Hepatocyte (in vitro differentiated cells): ENCODE measurements around the gene PCDHGC3. TPM values are rescaled to one million over a fixed set of nuclear protein-coding genes. Genes with fewer than 3 reads are reported as not detected.
A peak's percentile ranks its signal among the peaks of the same experiment; 100 is the strongest.

Experiments
- DNase-seq: peaks from one replicate; pipeline ENCODE4 v3.0.0-alpha.2; 2016; ENCODE audit warnings: low spot score
- H2AFZ ChIP-seq: fragments of 200-600 bp; sonication (generic); 2 replicates; pipeline ENCODE4 v1.6.0; 2016; ENCODE audit warnings: antibody characterized with exemption, mild to moderate bottlenecking
- H3K27ac ChIP-seq: fragments of 200-600 bp; sonication (generic); 2 replicates; pipeline ENCODE4 v1.5.1; 2016; ENCODE audit warnings: mild to moderate bottlenecking
- H3K27me3 ChIP-seq: fragments of 200-600 bp; sonication (generic); 2 replicates; pipeline ENCODE4 v1.6.1; 2016
- H3K36me3 ChIP-seq: fragments of 200-600 bp; sonication (generic); replicated peaks from 2 replicates; pipeline ENCODE4 v1.5.1; 2016; ENCODE audit warnings: low read depth; ENCODE audit not compliant: insufficient read depth
- H3K4me1 ChIP-seq: fragments of 200-600 bp; sonication (generic); 2 replicates; pipeline ENCODE4 v1.5.1; 2016; ENCODE audit warnings: mild to moderate bottlenecking, moderate library complexity; ENCODE audit not compliant: insufficient read depth
- H3K4me2 ChIP-seq: fragments of 200-600 bp; sonication (generic); 2 replicates; pipeline ENCODE4 v1.6.0; 2016
- H3K4me3 ChIP-seq: fragments of 200-600 bp; sonication (generic); 2 replicates; pipeline ENCODE4 v1.5.1; 2016; ENCODE audit warnings: mild to moderate bottlenecking
- H3K79me2 ChIP-seq: fragments of 200-600 bp; sonication (generic); 2 replicates; pipeline ENCODE4 v1.6.0; 2017; ENCODE audit warnings: mild to moderate bottlenecking
- H3K9me2 ChIP-seq: fragments of 200-600 bp; sonication (generic); replicated peaks from 2 replicates; pipeline ENCODE4 v1.6.0; 2017; ENCODE audit warnings: mild to moderate bottlenecking; ENCODE audit not compliant: insufficient read depth
- H3K9me3 ChIP-seq: fragments of 200-600 bp; sonication (generic); 2 replicates; pipeline ENCODE4 v1.5.1; 2016; ENCODE audit warnings: low read depth, mild to moderate bottlenecking
- H4K20me1 ChIP-seq: fragments of 200-600 bp; sonication (generic); 2 replicates; pipeline ENCODE4 v1.6.0; 2016; ENCODE audit warnings: mild to moderate bottlenecking; ENCODE audit not compliant: insufficient read depth, poor library complexity, severe bottlenecking
- CTCF ChIP-seq: fragments of 200-600 bp; sonication (generic); IDR thresholded peaks from 2 replicates; pipeline ENCODE4 v1.5.1; 2016; ENCODE audit warnings: antibody characterized with exemption, mild to moderate bottlenecking; ENCODE audit not compliant: poor library complexity
- EZH2 ChIP-seq: fragments of 200-600 bp; sonication (generic); IDR thresholded peaks from 2 replicates; pipeline ENCODE4 v1.6.1; 2016; ENCODE audit warnings: antibody characterized with exemption, mild to moderate bottlenecking, borderline replicate concordance
- EZH2phosphoT487 ChIP-seq: fragments of 200-600 bp; sonication (generic); IDR thresholded peaks from one replicate; pipeline ENCODE4 v1.6.1; 2018; ENCODE audit warnings: antibody characterized with exemption, mild to moderate bottlenecking, low read depth, moderate library complexity; ENCODE audit not compliant: unreplicated experiment, severe bottlenecking
- WGBS: methylation state at CpG from one replicate; pipeline ENCODE4 v1.1.6; 2016; ENCODE audit warnings: low lambda C conversion rate; ENCODE audit errors: missing lambda C conversion rate; 5-methylcytosine and 5-hydroxymethylcytosine counted together
- polyA plus RNA-seq: library from polyadenylated mRNA; unstranded; fragments of >200 nt; fragmentation: Nextera tagmentation; extraction: Ambion mirVana; gene quantifications from 2 replicates; pipeline ENCODE4 v1.2.1, GENCODE V29; 2016
- total RNA-seq: library from RNA; depleted of rRNA; stranded (reverse); fragments of >200 nt; gene quantifications from 2 replicates; pipeline ENCODE4 v1.2.3, GENCODE V29; 2014

PCDHGC3 gene
- total and polyA plus RNA-seq, 2 experiments from 2014 or later: 18.9 to 40.8 TPM

GRCh38 chr5:141521244-141521781, 45.5 kb downstream of the PCDHGC3 start:
- Histone ChIP-seq H3K79me2 (peaks cover 4% of the 10 kb centered on the region), H3K4me3 (no peak overlapping the region), H2AFZ (no peak overlapping the region), H3K4me2 (peak overlapping the region; percentile 11), H3K27ac (peak overlapping the region; percentile 87), H3K9me2 (no peaks in the 10 kb centered on the region), H3K36me3 (no peaks in the 10 kb centered on the region), H3K27me3 (no peaks in the 10 kb centered on the region), H4K20me1 (no peaks in the 10 kb centered on the region), H3K9me3 (no peaks in the 10 kb centered on the region), H3K4me1 (peaks cover 41% of the 10 kb centered on the region)
- WGBS: 33% methylated on average over 2 of the region's 2 CpGs
- TF ChIP-seq EZH2: no peak
- no peak for TF ChIP-seq CTCF
- no peak for TF ChIP-seq EZH2phosphoT487
- peak; percentile 70 for DNase-seq

GRCh38 chr5:141522301-141522700, 46.5 kb downstream of the PCDHGC3 start:
- peaks cover 42% of the 10 kb centered on the region for H3K4me1 ChIP-seq
- no peaks in the 10 kb centered on the region for H4K20me1 ChIP-seq
- H2AFZ ChIP-seq: no peak overlapping the region
- H3K4me2 ChIP-seq: no peak overlapping the region
- H3K27me3 ChIP-seq: no peaks in the 10 kb centered on the region
- WGBS: 100% methylated on average over 2 of the region's 2 CpGs
- H3K36me3 ChIP-seq: no peaks in the 10 kb centered on the region
- peak overlapping the region; percentile 87 for H3K27ac ChIP-seq
- no peaks in the 10 kb centered on the region for H3K9me3 ChIP-seq
- no peaks in the 10 kb centered on the region for H3K9me2 ChIP-seq
- no peak for TF ChIP-seq CTCF
- no peak for TF ChIP-seq EZH2
- no peak for TF ChIP-seq EZH2phosphoT487
- DNase-seq: no peak
- peaks cover 4% of the 10 kb centered on the region for H3K79me2 ChIP-seq
- no peak overlapping the region for H3K4me3 ChIP-seq

- no peaks in the 10 kb centered on the region for H4K20me1 ChIP-seq
- no peaks in the 10 kb centered on the region for H3K9me3 ChIP-seq
- peaks cover 4% of the 10 kb centered on the region for H3K79me2 ChIP-seq
- H3K4me3 ChIP-seq: no peak overlapping the region
- H3K9me2 ChIP-seq: no peaks in the 10 kb centered on the region
- WGBS: 87% methylated on average over 8 of the region's 8 CpGs
- no peaks in the 10 kb centered on the region for H3K27me3 ChIP-seq
- DNase-seq: no peak
- no peaks in the 10 kb centered on the region for H3K36me3 ChIP-seq
- peak overlapping the region; percentile 40 for H3K4me2 ChIP-seq
- TF ChIP-seq EZH2 (no peak), CTCF (no peak), EZH2phosphoT487 (no peak)
- H3K27ac ChIP-seq: peak overlapping the region; percentile 81
- H3K4me1 ChIP-seq: peaks cover 50% of the 10 kb centered on the region
- no peak overlapping the region for H2AFZ ChIP-seq
These were observed 48.2 kb downstream of the PCDHGC3 start for GRCh38 chr5:141523991-141524390.
